Right hindlimb (tissue), 1 donor: ENCODE measurements around the gene GBF1.

Source experiments
- DNase-seq: peaks from one replicate; pipeline ENCODE4 v3.0.0-alpha.2; 2018

GBF1 gene

DNA sequence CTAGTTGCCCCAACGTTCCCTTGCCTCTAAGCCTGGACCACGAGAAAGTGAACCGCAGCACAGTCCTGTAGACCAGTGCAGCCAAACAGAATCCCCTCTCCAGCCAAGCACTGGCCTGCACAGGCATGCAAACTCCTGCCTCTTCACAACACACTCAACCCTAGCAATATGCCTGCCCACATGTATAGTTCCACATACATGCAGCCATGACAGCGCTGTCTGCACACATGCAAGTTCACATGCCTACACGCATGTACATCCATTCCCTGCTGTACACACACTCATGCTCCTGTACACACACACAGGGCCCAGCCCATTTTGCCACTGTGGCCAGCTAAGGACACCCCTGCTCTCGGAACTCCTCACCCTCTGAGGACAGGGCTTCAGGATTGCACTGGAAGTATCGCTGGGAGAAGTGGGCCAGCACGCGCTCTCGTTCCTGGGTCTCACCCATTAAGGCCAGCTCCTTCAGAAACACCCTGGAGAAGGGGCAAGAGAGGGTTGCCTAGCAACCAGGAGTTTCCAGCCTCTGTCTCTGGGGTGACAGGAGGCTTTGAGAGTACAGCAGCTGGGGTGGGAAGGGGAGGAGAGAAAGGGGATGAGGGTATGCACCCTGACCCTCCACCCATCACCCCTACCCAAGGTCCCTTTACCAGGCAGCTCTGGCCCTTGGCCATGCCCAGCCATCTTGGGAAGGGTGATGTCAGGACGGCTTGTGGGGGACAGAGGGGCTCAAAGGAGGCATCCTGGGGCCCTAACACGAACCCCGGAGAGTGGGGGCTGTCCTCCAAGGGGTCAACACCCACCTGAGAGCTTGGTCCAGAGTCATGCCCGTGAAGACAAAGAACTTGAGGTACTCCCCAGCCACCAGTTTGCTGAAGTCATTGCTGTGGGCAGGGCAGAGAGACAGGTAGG, 166.3 kb downstream of the GBF1 start:
- DNase-seq = no peak

DNA sequence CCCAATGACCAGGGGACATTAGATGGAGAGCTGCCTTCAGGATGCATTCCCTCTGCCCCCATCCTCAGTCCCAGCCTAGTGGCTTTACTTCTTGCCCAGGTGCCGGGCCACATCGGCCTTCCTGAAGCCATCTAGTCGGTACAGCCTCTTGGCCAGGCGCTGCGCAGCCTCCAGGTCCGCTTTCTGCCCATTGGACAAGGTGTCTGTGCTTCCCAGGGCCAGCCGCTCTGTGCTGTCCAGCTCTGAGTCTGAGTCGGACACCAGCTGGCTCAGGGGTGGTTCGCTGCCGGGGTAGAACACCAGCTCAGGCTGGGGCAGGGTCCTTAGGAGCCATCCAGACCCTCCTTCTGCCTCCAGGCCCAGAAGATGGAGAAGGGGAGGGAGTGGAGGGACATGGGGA, 167.0 kb downstream of the GBF1 start:
- no peak for DNase-seq

DNA sequence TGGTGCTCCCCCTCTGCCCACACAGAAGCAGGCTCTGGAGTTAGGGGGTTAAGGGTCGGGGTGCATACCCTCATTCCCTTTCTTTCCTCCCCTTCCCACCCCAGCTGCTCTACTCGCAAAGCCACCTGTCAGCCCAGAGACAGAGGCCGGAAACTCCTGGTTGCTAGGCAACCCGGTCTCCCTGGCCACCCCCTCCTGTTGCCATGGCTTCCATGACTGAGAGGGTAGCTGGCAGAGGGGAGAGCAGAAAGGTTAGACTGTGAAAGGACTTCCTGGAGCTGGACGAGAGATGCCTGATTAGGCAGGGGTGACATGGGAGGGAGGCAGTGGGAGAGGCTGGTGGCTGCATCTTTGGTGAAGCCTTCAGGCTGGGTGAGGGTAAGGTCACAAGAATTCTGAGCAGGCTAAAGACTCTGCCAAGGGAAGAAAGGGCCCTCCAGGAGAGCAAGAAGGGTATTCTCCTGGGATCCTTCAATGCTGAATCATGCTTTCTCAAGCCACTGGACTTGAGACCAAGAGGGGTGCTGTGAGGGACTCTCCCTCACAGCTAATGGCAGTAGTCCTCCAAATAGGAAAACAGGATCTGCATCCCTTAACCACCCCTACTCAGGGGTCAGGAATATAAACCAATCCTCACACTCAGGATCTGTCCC, 167.8 kb downstream of the GBF1 start:
- DNase-seq = no peak

DNA sequence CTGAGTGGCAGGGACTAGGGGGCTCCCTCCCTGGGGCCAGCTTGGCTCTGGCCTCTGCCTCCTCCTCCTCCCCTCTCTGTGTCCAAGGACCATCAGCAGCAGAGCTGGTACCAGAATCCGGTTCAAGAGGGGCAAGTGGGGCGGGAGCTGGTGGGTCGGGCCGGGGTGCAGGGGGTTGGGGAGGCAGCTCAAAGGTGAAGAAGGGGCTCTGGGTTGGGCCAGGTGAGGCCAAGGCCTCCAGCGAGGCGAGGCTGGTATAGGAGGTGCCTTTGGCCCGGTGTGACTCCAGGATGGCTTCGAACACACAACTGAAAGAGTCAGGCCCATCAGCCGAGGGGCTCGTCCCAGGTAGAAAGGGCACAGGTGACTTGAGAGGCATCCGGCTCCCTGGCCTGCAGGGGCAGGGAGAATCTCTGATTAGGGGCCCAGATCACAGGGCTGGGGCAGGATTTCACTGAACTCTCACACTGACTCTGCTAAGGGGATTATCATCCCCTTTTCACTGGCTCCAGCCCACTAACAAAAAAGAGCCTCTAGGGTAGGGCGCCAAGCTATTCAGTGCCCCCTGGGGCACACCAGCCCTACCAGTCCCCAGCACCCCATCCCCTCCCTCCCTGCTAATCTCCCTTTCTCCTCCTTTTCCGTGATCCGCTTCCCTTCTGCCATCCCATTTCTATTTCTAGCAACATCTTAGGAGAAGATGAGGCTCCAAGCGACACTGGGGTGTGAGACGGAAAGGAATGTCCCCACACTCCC, 168.7 kb downstream of the GBF1 start:
- no peak for DNase-seq

DNA sequence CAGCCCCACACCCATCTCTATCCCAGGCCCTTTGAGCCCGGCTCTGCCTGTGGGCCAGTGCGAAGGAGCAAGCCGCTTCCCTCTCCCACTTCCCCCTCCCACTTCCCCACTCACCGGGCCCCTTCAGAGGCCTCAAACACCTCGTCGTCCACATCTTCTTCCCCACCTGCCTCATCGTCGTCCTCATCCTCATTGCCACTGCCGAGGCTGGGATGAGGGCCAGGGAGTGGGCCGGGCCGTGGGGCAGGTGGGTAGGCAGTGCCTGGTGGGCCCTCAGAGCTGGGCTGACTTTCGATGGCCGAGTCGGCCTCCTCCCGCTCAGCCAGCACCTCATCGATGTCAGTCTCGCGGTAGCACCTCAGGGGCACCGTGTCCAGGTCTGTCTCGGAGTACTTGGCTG, 169.4 kb downstream of the GBF1 start:
- DNase-seq = no peak

DNA sequence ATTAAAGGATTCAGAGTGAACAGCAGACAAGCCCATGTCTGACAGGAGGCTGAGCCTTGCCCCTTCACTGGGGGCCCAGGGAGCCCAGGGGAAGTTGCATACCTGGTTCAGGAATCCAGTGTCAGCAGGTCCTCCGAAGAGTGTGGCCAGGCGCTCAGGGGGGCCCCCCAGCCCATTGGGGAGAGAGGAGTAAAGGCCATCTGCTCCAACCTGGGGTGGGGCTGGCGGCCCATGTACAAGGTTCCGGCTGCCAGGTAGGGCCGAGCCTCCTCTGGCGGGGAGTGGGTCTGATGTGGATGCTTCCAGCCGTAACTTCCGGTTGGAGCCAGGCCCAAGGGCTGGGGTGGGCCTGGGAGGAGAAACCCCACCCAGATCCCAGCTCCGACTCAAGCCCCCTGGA, 171.0 kb downstream of the GBF1 start:
- DNase-seq = no peak

DNA sequence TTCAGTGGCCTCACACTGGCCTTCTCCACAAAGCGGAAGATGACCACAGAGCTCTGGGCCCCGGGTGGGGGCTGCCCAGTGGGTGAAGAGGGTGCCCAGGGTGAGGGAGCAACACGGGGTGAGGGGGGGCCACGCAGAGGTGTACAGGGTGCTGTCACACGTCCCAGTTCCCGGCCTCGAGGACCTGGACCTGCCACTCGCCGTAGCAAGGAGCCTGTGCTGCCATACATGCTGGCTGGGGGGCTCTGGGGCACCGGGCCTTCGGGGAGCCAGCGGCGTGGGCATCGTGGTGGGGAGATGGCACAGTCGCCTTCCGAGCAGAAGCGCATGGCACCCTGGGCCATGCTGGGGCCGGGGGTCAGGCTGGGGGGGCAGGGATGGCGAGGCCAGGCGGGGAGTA, 171.4 kb downstream of the GBF1 start:
- DNase-seq = no peak

DNA sequence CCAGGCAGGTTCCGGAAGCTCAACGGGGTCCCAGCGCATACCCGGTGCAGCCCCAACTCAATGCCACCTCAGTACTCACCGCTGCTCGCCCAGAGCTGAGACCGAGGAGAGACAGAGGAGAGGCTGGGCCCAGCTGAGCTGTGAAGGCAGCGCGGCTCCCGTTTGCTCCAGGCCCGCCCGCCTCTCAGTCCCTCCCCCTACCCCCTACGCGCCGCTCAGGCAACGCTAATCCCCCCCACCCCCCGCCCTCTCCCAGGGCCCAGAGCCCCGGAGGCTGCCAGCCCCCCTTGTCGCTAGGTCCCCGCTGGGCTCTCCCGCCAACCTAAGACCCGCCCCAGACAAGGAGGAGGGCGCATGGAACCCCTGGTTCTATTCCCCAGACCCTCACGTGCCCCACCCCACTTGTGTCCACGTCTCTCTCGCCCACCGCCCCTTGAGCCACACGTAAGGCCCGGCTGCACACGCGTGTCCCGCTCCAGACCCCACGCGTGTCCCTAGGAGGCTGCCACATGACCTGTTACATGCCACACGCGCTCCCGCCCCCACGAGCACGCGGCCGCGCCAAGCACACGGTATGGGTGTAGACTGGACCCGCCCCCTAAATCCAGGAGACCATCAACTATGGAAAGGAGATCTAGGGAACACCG, 173.4 kb downstream of the GBF1 start, which contains the start of gene PSD:
Gene PSD, minus strand, starts transcription at position 164 of the 647 bp plus-strand sequence. CDS start 1,747 bp downstream, outside the sequence.
- no peak for DNase-seq

DNA sequence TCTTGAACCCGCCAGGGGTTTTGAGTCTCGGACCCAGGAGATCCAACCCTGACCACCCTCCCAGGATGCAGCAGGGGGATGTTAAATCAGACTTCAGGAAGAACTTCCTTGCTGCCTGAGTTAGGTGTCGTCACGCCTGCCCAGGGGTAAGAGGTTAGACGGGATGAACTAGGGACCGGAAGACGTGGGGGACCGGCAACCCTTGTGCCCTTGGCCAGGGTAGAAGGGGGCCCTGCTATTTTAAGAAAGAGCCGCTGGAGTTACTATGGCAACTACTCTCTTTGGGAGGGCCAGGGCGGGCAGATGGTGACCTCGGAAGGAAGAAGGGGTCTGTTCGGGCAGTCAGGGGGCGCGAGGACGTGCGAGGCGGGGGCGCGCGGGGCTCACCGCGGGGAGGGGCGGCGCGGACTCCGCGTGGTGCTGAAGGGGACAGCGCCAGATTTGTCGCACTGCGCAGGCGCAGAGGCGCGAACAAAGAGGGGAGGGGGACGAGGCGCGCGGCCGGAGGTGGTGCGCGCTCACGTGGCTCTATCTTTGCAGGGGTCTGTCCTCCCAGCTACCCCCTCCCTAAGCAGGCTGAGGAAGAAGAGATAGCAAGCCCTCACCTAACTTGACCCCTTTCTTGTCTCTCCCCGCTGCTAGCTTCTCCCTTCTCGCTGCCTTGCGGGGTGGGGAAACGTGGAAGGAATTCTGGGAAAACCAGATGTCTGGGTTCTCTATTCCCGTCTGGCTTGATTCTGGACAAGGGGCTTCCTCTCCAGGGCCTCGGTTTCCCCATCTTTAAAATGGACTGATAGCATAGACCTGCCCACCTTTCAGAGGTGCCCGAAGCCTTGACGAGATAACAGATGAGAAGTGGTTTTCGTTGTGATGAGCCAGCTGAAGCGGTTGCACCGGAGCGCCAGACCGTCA, 174.2 kb downstream of the GBF1 start:
- DNase-seq = peak; percentile 66

DNA sequence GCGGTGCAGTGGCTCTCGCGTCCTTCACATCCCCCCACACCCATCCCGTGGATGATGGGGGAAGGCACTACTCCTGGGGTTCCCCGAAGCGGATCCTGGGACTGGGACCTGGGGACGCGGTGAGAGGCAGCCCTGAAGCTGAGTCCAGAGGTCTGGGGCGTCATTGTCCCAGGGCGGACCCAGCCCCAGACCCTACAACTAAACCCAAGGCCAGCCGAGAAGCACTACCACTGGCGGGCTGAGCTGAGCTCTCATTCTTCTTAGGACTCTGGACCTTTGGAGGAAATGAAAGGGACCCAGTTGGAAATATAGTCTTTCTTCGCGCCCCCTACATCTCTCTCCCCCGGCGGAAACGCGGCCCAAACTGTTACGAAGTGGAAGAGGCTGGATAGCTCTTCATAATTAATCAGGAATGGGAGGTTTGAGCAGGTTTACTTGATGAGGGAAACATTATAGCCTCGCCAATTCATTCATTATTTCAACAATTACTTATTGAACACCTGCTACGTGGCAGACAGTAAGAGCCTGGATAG, 174.9 kb downstream of the GBF1 start:
- DNase-seq = no peak

DNA sequence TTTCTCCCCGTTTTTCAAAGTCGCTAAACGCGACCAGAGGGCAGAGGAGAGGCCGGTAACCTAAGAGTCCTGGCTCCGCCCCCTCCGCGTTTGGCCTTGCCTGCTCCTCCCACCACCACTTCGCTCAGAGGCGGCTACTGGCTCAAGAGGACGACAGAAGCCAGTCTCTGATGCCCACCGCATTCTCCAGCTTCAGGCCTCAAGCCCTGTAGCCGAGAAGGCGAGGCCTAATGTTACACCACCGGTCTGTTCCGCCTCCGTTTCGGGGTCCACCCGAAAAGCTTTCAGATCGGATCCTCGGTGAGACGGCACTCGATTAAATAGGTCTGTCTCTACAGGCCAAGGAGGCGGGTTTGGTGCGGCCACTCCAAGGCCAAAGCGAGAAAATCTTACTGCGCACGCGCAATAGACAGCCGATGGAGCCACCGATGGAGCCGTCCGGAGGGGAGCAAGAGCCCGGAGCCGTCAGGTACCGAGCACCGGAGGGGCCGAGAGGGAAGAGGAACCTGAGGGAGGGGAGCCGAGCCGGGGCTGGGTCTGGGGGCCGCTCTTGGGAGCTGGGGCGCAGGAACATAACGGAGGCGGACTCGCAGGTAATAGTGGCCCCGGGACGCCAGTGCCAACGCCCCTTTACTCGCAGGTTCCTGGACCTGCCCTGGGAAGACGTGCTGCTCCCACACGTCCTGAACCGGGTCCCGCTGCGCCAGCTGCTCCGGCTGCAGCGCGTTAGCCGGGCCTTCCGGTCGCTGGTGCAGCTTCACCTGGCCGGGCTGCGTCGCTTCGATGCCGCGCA, 175.6 kb downstream of the GBF1 start, which contains the start of gene FBXL15:
Gene FBXL15, plus strand, starts transcription at position 123 of the 793 bp plus-strand sequence. Its CDS starts 294 bp downstream, at position 417.
- peak; percentile 96 for DNase-seq

DNA sequence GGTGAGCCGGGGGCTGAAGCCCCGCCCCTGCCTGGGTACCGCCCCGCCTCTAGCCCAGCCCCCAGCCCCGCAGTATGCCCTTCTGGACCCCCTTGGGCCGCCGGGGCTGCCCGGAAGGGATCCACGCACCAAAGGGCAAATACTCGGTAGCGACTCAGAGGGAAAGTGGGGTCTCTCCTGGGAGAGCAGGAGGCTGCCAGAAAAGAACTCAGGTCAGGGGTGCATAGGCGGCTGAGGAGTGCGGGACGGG, 176.1 kb downstream of the GBF1 start:
- no peak for DNase-seq

DNA sequence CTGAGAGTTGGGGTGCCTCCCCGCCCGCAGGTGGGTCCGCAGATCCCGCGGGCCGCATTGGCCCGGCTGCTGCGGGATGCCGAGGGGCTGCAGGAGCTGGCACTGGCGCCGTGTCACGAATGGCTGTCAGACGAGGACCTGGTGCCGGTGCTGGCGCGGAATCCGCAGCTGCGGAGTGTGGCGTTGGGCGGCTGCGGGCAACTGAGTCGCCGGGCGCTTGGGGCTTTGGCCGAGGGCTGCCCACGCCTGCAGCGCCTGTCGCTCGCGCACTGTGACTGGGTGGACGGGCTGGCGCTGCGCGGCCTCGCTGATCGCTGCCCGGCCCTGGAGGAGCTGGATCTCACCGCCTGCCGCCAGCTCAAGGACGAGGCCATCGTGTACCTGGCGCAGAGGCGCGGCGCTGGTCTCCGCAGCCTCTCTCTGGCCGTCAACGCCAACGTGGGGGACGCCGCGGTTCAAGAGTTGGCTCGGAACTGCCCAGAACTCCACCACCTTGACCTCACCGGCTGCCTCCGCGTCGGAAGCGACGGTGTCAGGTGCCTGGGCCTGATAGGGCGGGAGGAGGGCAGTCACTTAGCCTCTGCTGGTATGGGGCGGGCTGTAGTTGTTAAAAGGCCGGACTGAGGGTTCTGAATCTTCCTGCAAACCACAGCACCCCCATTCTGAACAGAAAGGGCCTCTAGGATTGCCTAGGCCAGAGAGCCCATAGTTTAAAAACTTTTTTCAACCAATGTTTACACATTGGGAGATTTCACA, 176.6 kb downstream of the GBF1 start:
- peak; percentile 32 for DNase-seq

DNA sequence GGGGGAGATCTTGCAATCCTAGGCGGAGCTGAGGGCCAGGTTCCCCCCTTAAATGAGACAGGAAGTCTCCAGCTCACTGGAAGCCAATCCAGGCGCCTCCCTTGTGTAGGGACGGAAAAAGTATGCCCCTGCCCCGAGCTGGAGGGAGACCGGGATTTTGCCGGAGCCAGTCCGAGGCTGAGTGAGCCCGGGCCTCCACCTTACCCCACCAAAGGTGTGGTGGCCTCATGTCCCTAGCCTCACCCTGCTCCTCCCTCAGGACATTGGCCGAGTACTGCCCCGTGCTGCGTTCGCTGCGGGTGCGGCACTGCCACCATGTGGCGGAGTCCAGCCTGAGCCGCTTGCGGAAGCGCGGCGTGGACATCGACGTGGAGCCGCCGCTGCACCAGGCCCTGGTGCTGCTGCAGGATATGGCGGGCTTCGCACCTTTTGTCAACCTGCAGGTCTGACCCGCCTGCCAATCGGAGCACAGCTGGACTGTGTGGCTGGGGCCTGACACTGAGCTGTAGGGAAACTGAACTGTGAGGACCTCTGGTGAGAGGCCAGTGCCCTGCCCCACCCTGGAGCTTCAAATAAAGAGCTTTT, 177.3 kb downstream of the GBF1 start:
- DNase-seq = peak; percentile 77

DNA sequence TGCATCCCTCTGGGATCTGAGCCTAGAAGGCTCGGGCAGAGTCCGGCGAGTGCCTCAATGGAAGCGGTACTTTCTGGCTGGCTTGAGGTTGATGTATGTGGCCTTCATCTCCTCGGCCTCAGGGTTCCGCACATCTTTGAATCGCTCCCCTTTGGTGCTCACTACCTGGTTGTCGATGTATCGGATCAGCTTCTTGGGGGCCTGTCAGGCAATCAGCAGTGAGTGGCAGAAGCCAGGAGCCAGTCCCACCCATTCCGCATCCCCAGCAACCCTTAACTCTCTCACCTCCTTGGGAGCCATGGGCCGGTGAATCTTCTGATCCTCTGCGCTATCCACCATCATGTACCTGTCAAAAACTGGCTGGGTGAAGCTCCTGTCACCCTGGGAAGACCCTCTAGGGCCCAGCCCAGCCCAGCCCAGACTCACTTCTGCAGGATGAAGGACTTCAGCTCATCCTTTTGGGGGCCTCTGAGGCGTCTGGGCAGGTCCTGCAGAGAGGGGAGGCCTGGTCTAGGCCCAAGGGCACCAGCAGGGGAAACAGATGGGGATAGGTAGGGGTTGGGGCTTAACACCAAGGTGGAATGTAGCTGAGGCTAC, 178.1 kb downstream of the GBF1 start:
- DNase-seq = peak; percentile 18

DNA sequence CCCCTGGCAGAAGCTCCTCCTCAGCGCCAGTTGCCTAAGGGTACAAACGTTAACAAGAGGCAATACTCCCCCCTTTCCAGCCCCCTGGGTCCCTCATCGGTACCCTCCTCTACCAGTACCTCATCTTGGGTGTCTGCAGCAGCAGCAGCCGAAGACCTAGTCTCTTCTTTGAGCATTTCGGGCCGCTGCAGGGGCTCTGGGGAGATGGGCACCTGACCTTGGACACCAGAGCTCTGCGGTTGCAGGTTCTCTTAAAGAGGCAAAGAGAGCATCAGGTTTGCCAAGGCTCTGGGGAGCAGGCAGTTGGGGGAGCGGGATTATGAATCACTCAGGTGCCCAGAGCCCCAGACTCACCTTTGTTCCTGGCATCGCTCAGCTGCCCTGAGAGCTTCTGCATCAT, 178.8 kb downstream of the GBF1 start:
- no peak for DNase-seq

DNA sequence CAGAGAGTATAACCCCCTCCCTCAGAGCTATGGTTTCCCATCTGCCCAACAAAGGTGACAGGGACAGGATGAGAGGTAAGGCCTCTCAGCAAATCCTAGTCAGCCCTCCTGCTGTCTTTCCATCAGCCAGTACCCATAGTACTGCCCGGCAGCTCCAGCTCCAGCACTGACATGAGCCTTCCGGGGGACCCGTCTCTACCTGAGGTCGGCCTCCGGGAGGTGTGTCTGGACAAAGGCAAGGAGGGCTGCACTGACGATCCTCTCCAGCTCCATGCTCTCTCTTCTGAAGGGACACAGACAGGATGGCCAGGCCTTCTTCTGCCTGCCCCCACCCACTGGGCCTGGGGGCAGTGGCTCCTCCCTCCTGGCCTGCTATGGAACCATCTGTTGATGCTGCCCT, 179.6 kb downstream of the GBF1 start:
- no peak for DNase-seq

DNA sequence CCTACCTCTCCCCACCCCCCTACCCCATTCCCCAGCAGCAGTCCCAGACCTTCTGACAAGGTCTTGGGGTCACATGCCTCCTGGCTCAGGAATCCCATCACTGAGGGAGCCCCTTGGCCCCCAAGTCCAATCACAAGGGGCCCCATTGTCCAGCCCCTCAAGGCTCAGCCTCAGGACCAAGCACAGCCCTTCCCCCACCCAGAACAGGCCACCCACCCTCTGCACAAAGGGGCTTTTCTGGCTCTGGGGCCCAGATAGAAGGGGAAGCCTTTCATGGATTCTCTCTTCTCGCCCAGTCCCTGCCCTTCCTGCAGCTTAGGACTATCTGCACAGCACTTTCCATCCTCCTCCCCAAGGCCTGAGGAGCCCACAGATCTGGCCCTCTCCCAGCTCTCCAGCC, 180.1 kb downstream of the GBF1 start:
- no peak for DNase-seq

DNA sequence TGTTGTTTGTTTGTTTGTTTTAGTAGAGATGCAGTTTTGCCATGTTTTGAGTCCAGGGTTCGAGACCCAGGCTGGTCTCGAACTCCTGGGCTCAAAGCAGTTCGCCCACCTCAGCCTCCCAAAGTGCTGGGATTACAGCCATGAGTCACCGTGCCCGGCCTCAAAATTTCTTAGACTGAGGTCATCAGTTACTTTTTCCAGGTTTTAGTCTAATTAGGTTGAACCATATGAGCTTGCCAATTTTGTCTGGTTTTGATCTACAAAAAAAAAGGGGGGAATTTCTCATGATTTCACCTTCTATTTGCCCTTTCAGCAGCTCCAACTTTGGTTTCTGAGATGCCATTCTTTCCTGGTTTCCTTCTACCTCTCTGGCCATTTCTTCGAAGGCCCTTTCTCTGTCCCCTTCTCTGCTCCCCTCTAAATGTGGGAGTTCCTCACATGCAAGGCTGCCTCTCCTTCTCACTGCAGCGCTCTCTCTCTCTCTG, 181.5 kb downstream of the GBF1 start:
- no peak for DNase-seq
